Measurements from ENCODE around the gene RIC3. TPM values are rescaled to one million over a fixed set of nuclear protein-coding genes. Genes with fewer than 3 reads are reported as not detected.

The RIC3 gene
- total and polyA plus RNA-seq, 2 of the 8 experiments (the other 6 are each of a cell fraction or from before 2014, with no cell fraction given): 6.4 to 15.5 TPM

DNA sequence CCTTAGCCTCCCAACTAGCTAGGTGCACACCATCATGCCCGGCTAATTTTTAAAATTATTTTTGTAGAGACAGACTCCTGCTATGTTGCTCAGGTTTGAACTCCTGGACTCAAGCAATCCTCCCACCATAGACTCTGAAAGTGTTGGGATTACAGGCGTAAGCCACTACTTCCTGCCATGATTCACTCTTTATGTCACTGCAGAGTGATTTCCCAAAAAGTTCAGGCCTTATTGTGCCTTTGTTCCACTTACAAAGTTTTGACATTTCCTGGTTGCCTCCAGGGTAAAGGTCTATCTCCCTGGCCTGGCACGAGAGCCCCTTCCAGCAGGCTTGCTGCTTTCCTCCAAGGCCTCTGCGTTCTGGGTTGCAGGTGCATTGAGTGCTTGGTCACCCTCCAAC, 44.6 kb upstream of the RIC3 start:
- Histone ChIP-seq H3K23ac (ENCODE audit: insufficient read length) (no peak overlapping the region), H2BK120ac (replicated peaks; ENCODE audit: low read depth, low read length) (no peak overlapping the region), H4K20me1 (replicated peaks in 1 of 2; ENCODE audit: control insufficient read depth in 1 of 2, insufficient read depth in 2 of 2, low read length in 2 of 2) (no peaks in the 10 kb centered on the region), H2BK5ac (ENCODE audit: low read depth, low read length) (no peak overlapping the region), H3K4ac (replicated peaks; ENCODE audit: insufficient read length, low read depth, low read length) (no peak overlapping the region), H3K79me1 (ENCODE audit: low read depth, low read length) (no peaks in the 10 kb centered on the region; the same call in 1 of the 2 replicates), H3K4me2 (ENCODE audit: insufficient read depth in 1 of 2, low read depth in 2 of 2, low read length in 2 of 2) (no peak overlapping the region), H3K27ac (ENCODE audit: low read depth, low read length) (no peak overlapping the region), H3K9ac (replicated peaks in 1 of 4; ENCODE audit: extremely low read depth in 1 of 4, low read depth in 3 of 4, low read length in 3 of 4) (no peak overlapping the region), H2AFZ (ENCODE audit: low read length) (no peak overlapping the region), H2BK20ac (ENCODE audit: low read length) (no peak overlapping the region), H3K4me3 (ENCODE audit: extremely low read depth in 1 of 4, insufficient read depth in 2 of 4, low read depth in 3 of 4, low read length in 4 of 4) (no peak overlapping the region), H2AK5ac (ENCODE audit: low read depth, low read length) (no peak overlapping the region), H3K79me2 (ENCODE audit: control insufficient read depth in 1 of 2, insufficient read depth in 2 of 2, low read length in 2 of 2) (no peaks in the 10 kb centered on the region), H3K36me3 (ENCODE audit: control insufficient read depth in 2 of 4, insufficient read depth in 4 of 4, low read length in 3 of 4) (no peaks in the 10 kb centered on the region), H3K4me1 (replicated peaks in 1 of 4; ENCODE audit: control insufficient read depth in 3 of 4, insufficient read depth in 4 of 4, low read length in 3 of 4) (no peaks in the 10 kb centered on the region; a peak in 1 of 7 replicates), H3K9me3 (ENCODE audit: insufficient read depth in 2 of 2, low read depth in 1 of 2, low read length in 1 of 2) (no peaks in the 10 kb centered on the region), H2BK15ac (ENCODE audit: low read length) (no peak overlapping the region), H3K27me3 (replicated peaks in 1 of 4; ENCODE audit: control insufficient read depth in 3 of 4, extremely low read depth in 1 of 4, insufficient read depth in 3 of 4, low read length in 3 of 4) (no peaks in the 10 kb centered on the region), H3K18ac (ENCODE audit: extremely low read depth, low read length) (no peak overlapping the region), H4K8ac (ENCODE audit: extremely low read depth, insufficient read depth, low read length) (no peak overlapping the region), H3K23me2 (ENCODE audit: low read depth, low read length) (no peaks in the 10 kb centered on the region), H4K91ac (replicated peaks; ENCODE audit: insufficient read length, low read length) (no peak overlapping the region), H2BK12ac (ENCODE audit: low read depth, low read length) (no peak overlapping the region), H3K14ac (ENCODE audit: insufficient read length) (no peak overlapping the region), H4K5ac (ENCODE audit: insufficient read length, low read depth, low read length) (no peak overlapping the region), H3K56ac (replicated peaks; ENCODE audit: insufficient read length, low read depth, low read length) (no peak overlapping the region)
- FAIRE-seq (no peak), DNase-seq (ENCODE audit: low read depth in 1 of 2, low spot score in 2 of 2) (no peak)
- 92% methylated on average over 4 of the region's 4 CpGs; no CpG with 5 or more reads in 1 of the 2 experiments for WGBS, 2 experiments (ENCODE audit: extremely low coverage in 1 of 2, insufficient coverage in 1 of 2, insufficient read length in 1 of 2, insufficient replicate concordance in 2 of 2, low coverage in 1 of 2, low lambda C conversion rate in 2 of 2, missing lambda C conversion rate in 1 of 2)
- POLR2A ChIA-PET (ENCODE audit: partially characterized antibody): no interaction called here
- CTCF ChIA-PET (ENCODE audit: partially characterized antibody): interaction anchor here (21.8 kb wide), 1 partner anchor 14 kb away, joined by 342 read pairs; no protein-coding TSS in a partner anchor
- TF ChIP-seq JUND (IDR thresholded peaks at IDR 0.05; ENCODE audit: low read length) (no peak), KDM5A (IDR thresholded peaks at IDR 0.05; ENCODE audit: low read length) (no peak), RBBP5 (IDR thresholded peaks at IDR 0.05; ENCODE audit: borderline replicate concordance, low read depth, low read length) (no peak), CHD1 (IDR thresholded peaks at IDR 0.05; ENCODE audit: low read depth, low read length) (no peak), YY1 (IDR thresholded peaks at IDR 0.05; ENCODE audit: low read depth, low read length) (no peak), SIX5 (IDR thresholded peaks at IDR 0.05; ENCODE audit: low read depth, low read length) (no peak), EGR1 (IDR thresholded peaks at IDR 0.05; ENCODE audit: borderline replicate concordance, low read depth, low read length) (no peak), EZH2 (IDR thresholded peaks at IDR 0.05; ENCODE audit: low read depth, low read length, severe bottlenecking) (no peak), CHD2 (IDR thresholded peaks at IDR 0.05; ENCODE audit: low read length) (no peak), CREB1 (IDR thresholded peaks at IDR 0.05) (no peak)
- TF ChIP-seq, protein P1, sequence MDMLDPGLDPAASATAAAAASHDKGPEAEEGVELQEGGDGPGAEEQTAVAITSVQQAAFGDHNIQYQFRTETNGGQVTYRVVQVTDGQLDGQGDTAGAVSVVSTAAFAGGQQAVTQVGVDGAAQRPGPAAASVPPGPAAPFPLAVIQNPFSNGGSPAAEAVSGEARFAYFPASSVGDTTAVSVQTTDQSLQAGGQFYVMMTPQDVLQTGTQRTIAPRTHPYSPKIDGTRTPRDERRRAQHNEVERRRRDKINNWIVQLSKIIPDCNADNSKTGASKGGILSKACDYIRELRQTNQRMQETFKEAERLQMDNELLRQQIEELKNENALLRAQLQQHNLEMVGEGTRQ (IDR thresholded peaks at IDR 0.05; ENCODE audit: low read length): no peak
- TF ChIP-seq, protein P2, sequence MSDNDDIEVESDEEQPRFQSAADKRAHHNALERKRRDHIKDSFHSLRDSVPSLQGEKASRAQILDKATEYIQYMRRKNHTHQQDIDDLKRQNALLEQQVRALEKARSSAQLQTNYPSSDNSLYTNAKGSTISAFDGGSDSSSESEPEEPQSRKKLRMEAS (IDR thresholded peaks at IDR 0.05): no peak
- TF ChIP-seq, protein P3, sequence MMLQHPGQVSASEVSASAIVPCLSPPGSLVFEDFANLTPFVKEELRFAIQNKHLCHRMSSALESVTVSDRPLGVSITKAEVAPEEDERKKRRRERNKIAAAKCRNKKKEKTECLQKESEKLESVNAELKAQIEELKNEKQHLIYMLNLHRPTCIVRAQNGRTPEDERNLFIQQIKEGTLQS (IDR thresholded peaks at IDR 0.05; ENCODE audit: insufficient read depth, low read depth, low read length): no peak
